HEK293T (cell line): ENCODE results near the gene USP46.

ENCODE experiments used
- CTCF ChIA-PET: fragments of 350-600 bp; formaldehyde crosslinking; extraction: SDS; loops from one replicate; lab custom pipeline; 2021; ENCODE audit warnings: antibody characterized with exemption, inconsistent platforms; lab: Yijun Ruan, JAX
- POLR2A ChIA-PET: fragments of 350-600 bp; formaldehyde crosslinking; extraction: SDS; loops from one replicate; lab custom pipeline; 2020; ENCODE audit warnings: antibody characterized with exemption, inconsistent platforms; lab: Yijun Ruan, JAX
- DNase-seq: peaks from one replicate; pipeline ENCODE4 v3.0.0; 2012; ENCODE audit warnings: mixed read lengths; ENCODE audit errors: extremely low spot score
- ARNT ChIP-seq: fragments of 450-650 bp; IDR thresholded peaks from 2 replicates; pipeline ENCODE4 v1.6.1; 2017; ENCODE audit warnings: mild to moderate bottlenecking
- BHLHE40 ChIP-seq: fragments of 450-650 bp; IDR thresholded peaks from 2 replicates; pipeline ENCODE4 v1.6.1; 2016; ENCODE audit warnings: mild to moderate bottlenecking, moderate library complexity, borderline replicate concordance
- CTBP1 ChIP-seq: fragments of 450-650 bp; IDR thresholded peaks from 2 replicates; pipeline ENCODE4 v1.6.1; 2016; ENCODE audit warnings: borderline replicate concordance
- ELF4 ChIP-seq: fragments of 450-650 bp; IDR thresholded peaks from 2 replicates; pipeline ENCODE4 v1.6.1; 2017; ENCODE audit warnings: antibody characterized with exemption
- FOXA1 ChIP-seq: fragments of 450-650 bp; IDR thresholded peaks from 2 replicates; pipeline ENCODE4 v1.6.1; 2016; ENCODE audit warnings: mild to moderate bottlenecking
- FOXK2 ChIP-seq: fragments of 450-650 bp; IDR thresholded peaks from 2 replicates; pipeline ENCODE4 v1.6.1; 2016; ENCODE audit warnings: mild to moderate bottlenecking
- FOXM1 ChIP-seq: fragments of 450-650 bp; IDR thresholded peaks from 2 replicates; pipeline ENCODE4 v1.6.1; 2017; ENCODE audit warnings: mild to moderate bottlenecking, borderline replicate concordance
- HDGF ChIP-seq: fragments of 450-650 bp; IDR thresholded peaks from 2 replicates; pipeline ENCODE4 v1.6.1; 2017; ENCODE audit warnings: antibody characterized with exemption, borderline replicate concordance
- L3MBTL2 ChIP-seq: fragments of 450-650 bp; conservative IDR thresholded peaks from 2 replicates; pipeline ENCODE4 v1.6.1; 2016; ENCODE audit warnings: mild to moderate bottlenecking
- LEF1 ChIP-seq: fragments of 450-650 bp; IDR thresholded peaks from 2 replicates; pipeline ENCODE4 v1.6.1; 2017; ENCODE audit warnings: mild to moderate bottlenecking, borderline replicate concordance
- NFRKB ChIP-seq: fragments of 450-650 bp; IDR thresholded peaks from 2 replicates; pipeline ENCODE4 v1.6.1; 2016; ENCODE audit warnings: mild to moderate bottlenecking, moderate library complexity
- SP1 ChIP-seq: fragments of 450-650 bp; IDR thresholded peaks from 2 replicates; pipeline ENCODE4 v1.6.1; 2017
- SUZ12 ChIP-seq: fragments of 450-650 bp; IDR thresholded peaks from 2 replicates; pipeline ENCODE4 v1.6.1; 2016; ENCODE audit warnings: mild to moderate bottlenecking
- TARDBP ChIP-seq: fragments of 450-650 bp; IDR thresholded peaks from 2 replicates; pipeline ENCODE4 v1.6.1; 2016
- ZNF384 ChIP-seq: fragments of 450-650 bp; IDR thresholded peaks from 2 replicates; pipeline ENCODE4 v1.6.1; 2016
- TF ChIP-seq, protein P1 (sequence below): fragments of 450-650 bp; IDR thresholded peaks from 2 replicates; pipeline ENCODE4 v1.6.1; 2016

Gene USP46

DNA sequence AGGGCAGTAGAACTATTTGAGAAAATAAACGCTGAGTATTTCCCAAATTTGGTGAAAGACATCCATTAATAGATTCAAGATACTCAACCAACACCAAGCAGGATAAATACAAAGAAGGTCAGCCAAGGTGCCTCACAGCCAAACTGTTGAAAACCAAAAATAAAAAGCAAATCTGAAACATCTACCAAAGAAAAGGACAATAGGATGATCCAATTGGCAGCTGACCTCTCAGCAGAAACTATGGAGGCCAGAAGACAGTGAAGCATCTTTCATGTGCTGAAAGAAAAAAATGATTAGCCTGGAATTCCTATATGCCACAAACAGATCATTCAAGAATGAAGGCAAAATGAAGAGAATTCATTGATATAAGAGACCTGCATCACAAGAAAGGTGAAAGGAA is 44.9 kb downstream of the USP46 start:
- TF ChIP-seq ARNT (no peak), NFRKB (no peak), ELF4 (no peak), BHLHE40 (no peak)
- ChIA-PET CTCF (no interaction called here), POLR2A (no interaction called here)
- DNase-seq = no peak

DNA sequence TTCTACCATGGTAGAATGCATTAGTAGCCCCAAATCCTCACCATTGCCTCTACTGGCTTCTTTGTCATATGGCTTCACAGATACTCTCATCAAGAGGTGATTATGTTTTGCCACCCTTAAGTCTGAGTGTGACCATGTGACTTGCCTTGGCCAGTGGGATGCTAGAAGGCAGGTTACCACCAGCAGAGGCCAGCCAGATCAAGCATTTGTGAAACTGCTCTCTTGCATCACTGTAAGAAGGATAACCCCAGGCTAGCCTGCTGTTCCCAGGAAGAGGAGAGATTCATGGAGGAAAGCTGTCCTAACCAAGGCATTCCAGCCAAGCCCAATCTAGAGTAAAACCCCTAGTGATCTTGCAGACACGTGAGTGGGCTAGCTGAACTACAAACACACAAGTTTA is 46.8 kb downstream of the USP46 start:
- ChIA-PET POLR2A (no interaction called here), CTCF (no interaction called here)
- no peak for TF ChIP-seq LEF1
- no peak for TF ChIP-seq FOXA1
- TF ChIP-seq HDGF = no peak
- no peak for TF ChIP-seq SP1
- TF ChIP-seq, protein P1, sequence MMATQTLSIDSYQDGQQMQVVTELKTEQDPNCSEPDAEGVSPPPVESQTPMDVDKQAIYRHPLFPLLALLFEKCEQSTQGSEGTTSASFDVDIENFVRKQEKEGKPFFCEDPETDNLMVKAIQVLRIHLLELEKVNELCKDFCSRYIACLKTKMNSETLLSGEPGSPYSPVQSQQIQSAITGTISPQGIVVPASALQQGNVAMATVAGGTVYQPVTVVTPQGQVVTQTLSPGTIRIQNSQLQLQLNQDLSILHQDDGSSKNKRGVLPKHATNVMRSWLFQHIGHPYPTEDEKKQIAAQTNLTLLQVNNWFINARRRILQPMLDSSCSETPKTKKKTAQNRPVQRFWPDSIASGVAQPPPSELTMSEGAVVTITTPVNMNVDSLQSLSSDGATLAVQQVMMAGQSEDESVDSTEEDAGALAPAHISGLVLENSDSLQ = no peak
- no peak for TF ChIP-seq ELF4
- TF ChIP-seq TARDBP = no peak
- TF ChIP-seq FOXK2 = no peak
- no peak for DNase-seq

DNA sequence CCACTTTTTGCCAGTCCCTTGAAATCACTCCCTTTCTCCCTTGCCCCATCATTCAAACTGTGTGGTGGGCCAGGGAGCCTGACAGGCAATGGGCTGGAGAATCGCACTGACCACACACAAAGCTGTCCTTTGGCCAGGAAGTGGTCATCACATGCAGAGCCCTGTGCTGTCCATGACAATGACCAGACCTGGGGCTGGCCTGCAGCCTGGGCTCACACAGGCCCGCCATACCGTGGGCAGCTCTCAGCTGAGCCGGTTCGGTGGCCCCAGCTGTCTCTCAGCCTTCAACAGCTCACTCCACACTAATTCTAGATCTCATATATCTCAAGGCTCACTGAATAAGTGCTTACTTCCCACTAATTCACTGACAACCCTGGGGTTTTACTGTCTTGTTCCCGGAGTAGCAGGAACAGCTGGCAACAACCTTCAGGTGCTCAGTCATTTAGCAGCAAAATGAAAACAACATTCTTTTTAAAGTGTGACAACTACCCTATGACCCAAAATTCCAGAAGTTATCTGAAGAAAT is 48.0 kb downstream of the USP46 start:
- CTCF ChIA-PET = no interaction called here
- POLR2A ChIA-PET = no interaction called here
- TF ChIP-seq FOXM1 (no peak), L3MBTL2 (no peak), SUZ12 (no peak), BHLHE40 (no peak), LEF1 (no peak), SP1 (no peak), ELF4 (no peak), FOXK2 (no peak), ZNF384 (no peak), TARDBP (no peak), ARNT (no peak)
- no peak for DNase-seq

DNA sequence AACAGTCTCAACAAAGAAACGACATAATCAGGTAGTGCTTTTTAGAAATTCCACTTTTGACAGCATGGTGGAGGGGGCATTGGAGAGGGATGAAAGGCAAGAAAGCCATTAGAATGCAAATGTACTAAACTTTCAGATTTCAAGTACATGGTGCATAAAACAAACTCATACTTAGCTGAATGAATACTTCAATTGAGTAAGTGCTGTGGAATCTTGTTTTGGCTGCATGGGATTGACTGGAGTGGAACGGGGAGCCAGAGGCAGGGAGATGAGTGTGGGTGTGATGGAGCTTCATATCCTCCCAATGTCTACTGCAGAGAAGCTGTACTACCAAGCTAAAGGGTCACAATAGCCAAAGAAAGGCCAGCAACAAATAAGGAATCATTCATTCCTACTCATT is 52.4 kb downstream of the USP46 start:
- POLR2A ChIA-PET = no interaction called here
- DNase-seq = no peak
- CTCF ChIA-PET = no interaction called here
- TF ChIP-seq SP1 = no peak
- TF ChIP-seq BHLHE40 = no peak
- TF ChIP-seq ELF4 = no peak
- TF ChIP-seq SUZ12 = no peak
- no peak for TF ChIP-seq ZNF384
- no peak for TF ChIP-seq HDGF
- no peak for TF ChIP-seq CTBP1
- TF ChIP-seq L3MBTL2 = no peak
- no peak for TF ChIP-seq FOXA1
- no peak for TF ChIP-seq NFRKB
- TF ChIP-seq, protein P1 = no peak
- TF ChIP-seq LEF1 = no peak
- TF ChIP-seq ARNT = no peak

DNA sequence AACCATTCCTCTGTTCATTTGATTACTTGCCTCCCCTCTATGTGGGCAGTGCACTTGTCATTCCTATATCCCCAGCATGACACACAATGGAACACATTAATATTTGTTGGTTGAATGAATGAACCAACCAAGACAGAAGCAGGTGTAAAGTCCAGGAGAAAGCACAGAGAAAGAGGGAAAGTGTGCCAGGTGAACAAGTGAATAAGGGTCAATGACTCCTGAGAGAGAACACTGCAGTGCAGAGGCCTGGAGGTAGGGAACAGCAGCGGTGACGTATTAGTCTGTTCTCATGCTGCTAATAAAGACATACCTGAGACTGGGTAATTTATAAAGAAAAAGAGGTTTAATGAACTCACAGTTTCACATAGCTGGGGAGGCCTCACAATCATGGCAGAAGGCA is 53.1 kb downstream of the USP46 start:
- CTCF ChIA-PET = no interaction called here

DNA sequence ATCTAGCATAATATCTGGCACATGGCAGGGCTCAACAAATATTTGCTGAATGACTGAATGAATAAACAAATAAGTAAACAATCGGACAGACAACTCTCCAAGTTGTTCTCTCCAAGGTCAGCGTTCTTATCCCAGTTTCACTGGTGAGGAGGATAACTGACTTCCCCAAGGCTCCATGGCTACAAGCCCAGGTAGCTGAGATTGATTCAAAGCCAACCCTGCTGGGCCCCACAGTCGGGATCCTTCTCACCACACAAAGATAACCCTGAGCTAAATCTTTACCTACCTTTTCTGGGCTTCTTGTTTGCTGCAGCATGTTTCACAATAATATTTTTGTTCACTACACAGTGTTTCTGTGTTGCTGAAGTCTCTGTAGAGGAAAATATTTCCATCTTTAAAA is 54.9 kb downstream of the USP46 start:
- POLR2A ChIA-PET = no interaction called here

More for the DNA sequence above, 53.1 kb downstream of the USP46 start:
- POLR2A ChIA-PET = no interaction called here
- DNase-seq = no peak
- TF ChIP-seq SP1 (no peak), ARNT (no peak), LEF1 (no peak), TARDBP (no peak), BHLHE40 (no peak), ELF4 (no peak), HDGF (no peak), FOXA1 (no peak), ZNF384 (no peak), FOXK2 (no peak), L3MBTL2 (no peak), FOXM1 (no peak)
- TF ChIP-seq, protein P1 = no peak

More for the DNA sequence above, 54.9 kb downstream of the USP46 start:
- TF ChIP-seq FOXM1 (no peak), SUZ12 (no peak), SP1 (no peak), FOXA1 (no peak), ELF4 (no peak), ZNF384 (no peak), FOXK2 (no peak), TARDBP (no peak), ARNT (no peak), NFRKB (no peak), BHLHE40 (no peak), CTBP1 (no peak), LEF1 (no peak), HDGF (no peak), L3MBTL2 (no peak)
- TF ChIP-seq, protein P1 = no peak
- no peak for DNase-seq
- CTCF ChIA-PET = no interaction called here
